ENCODE results near the gene EYS.

- no peak for TF ChIP-seq CTCF (IDR thresholded peaks at IDR 0.05)
- TF ChIP-seq POLR2A (IDR thresholded peaks at IDR 0.05) = no peak
Measured at GRCh38 chr6:64930681-64931080, 776.3 kb downstream of the EYS start.
